ENCODE measurements around the gene SSTR3. TPM values are rescaled to one million over a fixed set of nuclear protein-coding genes. Genes with fewer than 3 reads are reported as not detected.

SSTR3 gene
- total and polyA plus RNA-seq, 4 donors, result 0.19 TPM; not detected in 3

GRCh38 chr22:37165940-37166674 lies 46.2 kb downstream of the SSTR3 start:
- Histone ChIP-seq H3K9ac (ENCODE audit: low read depth in 1 of 2, low read length in 2 of 2) (no peak overlapping the region), H3K4me1 (ENCODE audit: control insufficient read depth in 4 of 4, insufficient read depth in 4 of 4, low read length in 3 of 4) (peaks cover 4 to 21% (median 15%) of the 10 kb centered on the region in 4 donors), H3K27ac (ENCODE audit: low read depth in 1 of 2, low read length in 2 of 2) (no peak overlapping the region), H3K9me3 (ENCODE audit: control insufficient read depth in 4 of 4, low read length in 3 of 4) (no peaks in the 10 kb centered on the region), H3K36me3 (ENCODE audit: control insufficient read depth in 4 of 4, insufficient read depth in 3 of 4, low read depth in 1 of 4, low read length in 3 of 4) (no peaks in the 10 kb centered on the region), H3K4me3 (ENCODE audit: low read depth in 1 of 3, low read length in 3 of 3) (no peak overlapping the region), H3K27me3 (ENCODE audit: control insufficient read depth in 4 of 4, insufficient read depth in 4 of 4, low read length in 3 of 4) (no peaks in the 10 kb centered on the region)
- no peak for TF ChIP-seq EGR1 (IDR thresholded peaks at IDR 0.05; ENCODE audit: low read depth in 2 of 2)
- TF ChIP-seq FOXA2 (IDR thresholded peaks at IDR 0.05), result no peak
- WGBS, result 59% methylated on average over 25 of the region's 25 CpGs
- DNase-seq (ENCODE audit: low spot score), result no peak

GRCh38 chr22:37165066-37165465 lies 47.2 kb downstream of the SSTR3 start:
- Histone ChIP-seq H3K4me3 (ENCODE audit: low read depth in 1 of 3, low read length in 3 of 3) (no peak overlapping the region), H3K36me3 (ENCODE audit: control insufficient read depth in 4 of 4, insufficient read depth in 3 of 4, low read depth in 1 of 4, low read length in 3 of 4) (no peaks in the 10 kb centered on the region), H3K4me1 (ENCODE audit: control insufficient read depth in 4 of 4, insufficient read depth in 4 of 4, low read length in 3 of 4) (peaks cover 4 to 21% (median 15%) of the 10 kb centered on the region in 4 donors), H3K9me3 (ENCODE audit: control insufficient read depth in 4 of 4, low read length in 3 of 4) (no peaks in the 10 kb centered on the region), H3K9ac (ENCODE audit: low read depth in 1 of 2, low read length in 2 of 2) (no peak overlapping the region), H3K27me3 (ENCODE audit: control insufficient read depth in 4 of 4, insufficient read depth in 4 of 4, low read length in 3 of 4) (no peaks in the 10 kb centered on the region), H3K27ac (ENCODE audit: low read depth in 1 of 2, low read length in 2 of 2) (no peak overlapping the region)
- DNase-seq (ENCODE audit: low spot score), result no peak
- no peak for TF ChIP-seq CTCF (IDR thresholded peaks at IDR 0.05; ENCODE audit: low read depth, low read length, missing input control)
- TF ChIP-seq ATF3 (IDR thresholded peaks at IDR 0.05), result no peak
- TF ChIP-seq YY1 (IDR thresholded peaks at IDR 0.05), result no peak
- TF ChIP-seq REST (IDR thresholded peaks at IDR 0.05), result no peak
- TF ChIP-seq FOXA1 (IDR thresholded peaks at IDR 0.05), result no peak
- TF ChIP-seq EGR1 (IDR thresholded peaks at IDR 0.05; ENCODE audit: low read depth in 2 of 2), result no peak
- no peak for TF ChIP-seq MAX (IDR thresholded peaks at IDR 0.05)
- no peak for TF ChIP-seq ZBTB33 (IDR thresholded peaks at IDR 0.05)
- TF ChIP-seq HNF4A (conservative IDR thresholded peaks at IDR 0.05), result no peak
- no peak for TF ChIP-seq FOXA2 (IDR thresholded peaks at IDR 0.05)
- TF ChIP-seq SP1 (IDR thresholded peaks at IDR 0.05), result no peak
- TF ChIP-seq JUND (IDR thresholded peaks at IDR 0.05), result no peak
- no peak for TF ChIP-seq HNF4G (IDR thresholded peaks at IDR 0.05)
- no peak for TF ChIP-seq GABPA (IDR thresholded peaks at IDR 0.05 in 1 of 2, conservative IDR thresholded peaks at IDR 0.05 in 1 of 2)
- TF ChIP-seq NR2F2 (IDR thresholded peaks at IDR 0.05), result no peak
- 90% methylated on average over 9 of the region's 9 CpGs for WGBS

Data from liver (tissue), 9 donors.